ENCODE measurements around the gene USP47.

GRCh38 chr11:11856638-11857037 lies 14.9 kb downstream of the USP47 start:
- TF ChIP-seq ARNTL (CRISPR knock-in tag; IDR thresholded peaks at IDR 0.05; ENCODE audit: borderline replicate concordance, low read depth), result no peak
- TF ChIP-seq TOX (CRISPR knock-in tag; IDR thresholded peaks at IDR 0.05; ENCODE audit: borderline replicate concordance), result no peak
- TF ChIP-seq ZFP3 (CRISPR knock-in tag; IDR thresholded peaks at IDR 0.05), result no peak
- TF ChIP-seq BACH2 (CRISPR knock-in tag; IDR thresholded peaks at IDR 0.05; ENCODE audit: borderline replicate concordance), result no peak
- no peak for TF ChIP-seq ZNF8 (CRISPR knock-in tag; IDR thresholded peaks at IDR 0.05)
- TF ChIP-seq GLIS3 (CRISPR knock-in tag; IDR thresholded peaks at IDR 0.05), result no peak
- TF ChIP-seq SNAI2 (CRISPR knock-in tag; IDR thresholded peaks at IDR 0.05), result no peak
- no peak for TF ChIP-seq CREB5 (CRISPR knock-in tag; IDR thresholded peaks at IDR 0.05; ENCODE audit: low read depth)
- TF ChIP-seq ZC3H10 (CRISPR knock-in tag; IDR thresholded peaks at IDR 0.05), result no peak
- TF ChIP-seq PPARA (CRISPR knock-in tag; IDR thresholded peaks at IDR 0.05; ENCODE audit: borderline replicate concordance), result no peak
- TF ChIP-seq PATZ1 (CRISPR knock-in tag; IDR thresholded peaks at IDR 0.05; ENCODE audit: borderline replicate concordance), result no peak
- TF ChIP-seq ZFP30 (CRISPR knock-in tag; IDR thresholded peaks at IDR 0.05), result no peak
- TF ChIP-seq RARB (CRISPR knock-in tag; IDR thresholded peaks at IDR 0.05), result no peak
- no peak for TF ChIP-seq OSR1 (CRISPR knock-in tag; IDR thresholded peaks at IDR 0.05)

Measured in SK-N-SH treated with all-trans-retinoic acid at 6 μM for 48 hours (cell line).